GM19395 (cell line): ENCODE data around the gene ANKH.

Source experiments
- ATAC-seq: cut with Tn5 transposase; IDR thresholded peaks from one replicate; pipeline ENCODE4 v1.9.1; 2021; ENCODE audit warnings: mild to moderate bottlenecking, moderate library complexity; ENCODE audit not compliant: unreplicated experiment

Gene ANKH

DNA sequence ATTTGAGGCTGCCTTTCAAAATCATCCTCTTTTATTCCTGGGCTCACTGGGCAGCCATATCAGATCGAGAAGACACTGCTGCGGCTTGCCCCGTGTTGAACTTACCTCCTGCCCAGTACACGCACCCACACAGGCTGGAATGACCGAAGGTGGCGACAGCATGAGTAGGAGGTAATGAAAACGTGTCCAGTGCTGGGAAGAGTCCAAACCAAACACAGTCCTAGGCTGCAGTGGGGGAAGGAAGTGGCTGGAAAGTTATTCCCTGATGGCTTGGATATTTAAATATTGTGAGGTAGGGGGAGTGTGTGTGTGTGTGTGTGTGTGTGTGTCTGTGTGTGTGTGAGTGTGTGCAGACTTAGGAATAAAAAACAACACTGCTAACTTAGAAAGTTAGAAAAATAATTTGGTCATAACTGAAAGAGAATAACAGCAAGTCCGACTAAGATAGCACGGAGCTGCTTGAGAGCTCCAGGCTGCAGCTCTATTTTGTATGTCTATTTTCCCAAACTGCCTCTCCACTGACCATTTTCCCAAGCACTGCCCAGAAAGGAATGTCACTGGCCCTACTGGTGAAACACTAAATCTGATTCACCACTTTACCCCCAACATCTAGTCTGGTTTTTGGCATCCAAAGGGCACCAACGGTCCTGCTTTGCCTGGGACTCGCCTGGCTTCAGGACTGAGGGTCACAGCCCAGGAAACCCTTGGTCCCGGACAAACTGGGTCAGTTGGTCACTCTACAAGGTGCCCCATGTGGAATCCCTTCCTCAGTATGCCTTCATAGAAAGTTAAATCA, 41.2 kb downstream of the ANKH start:
- no peak for ATAC-seq

GRCh38 chr5:14829396-14829795, 42.2 kb downstream of the ANKH start:
- ATAC-seq, result no peak

GRCh38 chr5:14826714-14827113, 44.9 kb downstream of the ANKH start:
- ATAC-seq, result no peak

DNA sequence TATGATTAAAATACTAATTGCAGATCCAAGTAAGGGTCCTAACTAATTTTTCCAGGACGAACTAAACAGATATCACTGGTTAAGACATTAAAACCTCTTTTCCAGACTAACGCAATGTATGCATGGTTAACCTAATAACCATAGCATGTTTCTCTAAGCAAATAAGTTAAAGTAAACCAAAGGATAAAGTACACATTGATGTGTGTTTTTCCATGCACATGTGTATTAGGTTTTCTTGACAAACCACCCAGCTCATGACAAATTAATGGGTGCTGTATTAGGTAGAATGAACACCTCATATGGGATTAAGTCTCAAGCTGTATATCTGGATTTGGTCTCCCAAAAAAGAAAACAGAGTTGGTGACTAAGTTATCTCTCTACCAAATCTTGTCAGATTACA, 45.6 kb downstream of the ANKH start:
- no peak for ATAC-seq

- ATAC-seq, result no peak
Observed at GRCh38 chr5:14824499-14824898, 47.1 kb downstream of the ANKH start.

GRCh38 chr5:14821100-14821845, 50.3 kb downstream of the ANKH start:
- no peak for ATAC-seq

DNA sequence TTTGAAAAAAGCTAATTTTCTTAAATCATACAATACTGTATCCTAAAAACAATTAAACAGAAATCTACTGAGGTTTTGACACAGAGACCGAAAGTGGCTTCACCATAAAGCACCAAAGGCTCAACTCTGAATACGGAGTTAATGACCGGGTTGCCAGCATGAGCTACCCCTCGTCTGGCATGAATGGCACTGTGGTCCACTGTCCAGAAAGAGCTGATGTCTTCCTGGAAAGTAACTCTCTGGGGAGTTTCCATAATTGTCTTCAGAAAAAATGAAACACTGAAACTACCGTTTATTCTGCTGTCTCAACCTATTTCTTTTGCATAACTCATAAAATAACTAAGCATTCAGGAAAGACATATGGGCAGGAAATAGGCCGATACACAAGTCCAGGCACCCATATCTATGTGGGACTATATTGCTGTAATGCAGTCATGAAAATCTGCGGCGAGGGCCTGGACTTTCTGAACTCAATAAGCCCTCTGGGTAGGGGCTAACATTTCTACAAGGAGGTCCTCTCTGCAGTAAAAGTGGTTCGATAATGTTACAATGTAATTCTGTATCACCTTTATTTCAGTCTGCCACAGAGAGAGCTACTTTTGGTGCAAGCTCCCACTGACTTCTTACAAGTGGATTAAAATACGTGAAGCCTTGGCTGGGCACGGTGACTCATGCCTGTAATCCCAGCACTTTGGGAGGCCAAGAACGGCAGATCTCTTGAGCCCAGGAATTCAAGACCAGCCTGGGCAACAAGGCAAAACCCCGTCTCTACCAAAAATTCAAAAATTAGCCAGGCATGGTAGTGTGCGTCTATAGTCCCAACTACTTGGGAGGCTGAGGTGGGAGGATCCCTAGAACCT, 52.4 kb downstream of the ANKH start:
- ATAC-seq, result no peak

GRCh38 chr5:14817762-14818136, 53.8 kb downstream of the ANKH start:
- peak; percentile 58 for ATAC-seq

GRCh38 chr5:14816999-14817761, 54.4 kb downstream of the ANKH start:
- ATAC-seq, result peak; percentile 46

DNA sequence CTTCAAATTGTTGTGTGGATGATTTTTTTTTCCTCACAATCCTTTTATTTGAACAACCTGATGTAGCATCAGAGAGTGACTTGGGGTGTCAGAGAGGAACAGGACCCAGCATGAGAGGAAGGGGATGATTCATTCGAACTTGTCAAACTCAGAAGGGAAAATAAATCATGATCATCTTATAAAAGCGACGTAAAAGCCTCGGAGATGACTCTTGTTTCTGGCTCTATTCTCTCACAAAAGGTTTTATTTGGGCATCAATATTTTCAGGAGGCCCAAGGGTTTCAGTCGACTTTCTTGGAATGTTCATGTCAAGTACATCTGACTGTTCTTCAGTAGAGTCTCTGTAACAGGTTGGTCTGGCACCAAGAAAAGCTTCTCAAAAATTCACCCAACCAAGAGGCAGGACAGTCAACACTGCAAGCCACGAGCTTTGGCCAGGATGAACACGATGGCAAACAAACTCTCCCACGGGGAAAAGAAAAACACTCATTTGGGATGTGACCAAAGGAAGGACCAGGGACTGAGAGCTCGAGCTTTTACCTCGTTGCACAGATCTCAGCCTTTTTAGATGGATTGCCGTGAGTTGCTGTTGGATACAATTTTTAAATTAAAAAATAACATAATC, 55.1 kb downstream of the ANKH start:
- ATAC-seq, result no peak

GRCh38 chr5:14813747-14814146, 57.8 kb downstream of the ANKH start:
- no peak for ATAC-seq

DNA sequence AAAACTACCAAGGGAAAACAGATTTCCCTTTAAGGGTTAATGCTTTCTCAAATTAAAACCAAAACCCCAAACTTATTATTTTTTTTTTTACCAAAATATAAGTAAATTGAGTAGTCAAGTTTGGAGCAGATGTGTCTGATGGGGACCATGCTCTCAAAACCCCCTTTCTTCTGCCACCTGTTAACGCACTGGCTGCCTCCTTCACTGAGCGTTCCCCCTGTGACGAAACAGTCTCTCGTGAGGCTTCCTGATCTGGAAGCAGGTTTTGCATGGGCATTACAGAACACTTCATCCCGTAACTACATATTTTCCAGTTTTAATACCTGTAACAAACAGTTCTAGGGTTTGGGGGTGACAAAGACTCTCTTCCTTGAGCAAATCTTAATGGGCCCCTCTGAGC, 59.4 kb downstream of the ANKH start:
- ATAC-seq, result no peak

DNA sequence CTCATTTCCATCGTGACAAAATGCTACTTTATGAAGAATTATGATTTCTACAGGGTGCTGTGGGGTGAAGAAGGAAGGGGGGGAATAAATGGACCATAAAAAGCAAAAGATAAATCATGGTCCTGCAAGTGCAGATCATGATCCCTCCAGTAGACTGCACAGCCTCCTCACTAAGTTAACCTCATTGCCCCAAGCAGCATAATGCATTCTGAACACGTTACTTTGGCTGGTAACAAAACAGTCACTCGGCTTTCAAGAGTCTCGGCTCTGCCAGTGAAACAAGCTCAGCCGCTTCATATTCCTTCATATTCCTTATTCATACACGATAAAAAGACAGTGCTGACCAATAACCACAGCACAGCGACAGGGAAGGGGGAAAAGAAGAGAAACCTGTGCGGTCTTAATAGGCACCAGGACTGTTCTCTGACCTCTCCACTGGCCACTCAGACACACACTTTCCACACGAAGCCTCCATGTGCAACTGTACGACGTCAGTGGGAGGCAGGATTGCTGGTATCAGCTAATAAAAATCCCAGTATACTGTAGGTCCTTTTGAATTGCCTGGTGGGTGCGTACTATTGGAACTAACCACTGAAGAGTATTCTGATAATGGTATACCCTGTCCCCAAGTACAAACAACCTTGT, 60.5 kb downstream of the ANKH start:
- ATAC-seq, result no peak

GRCh38 chr5:14810282-14810681, 61.3 kb downstream of the ANKH start:
- ATAC-seq, result no peak

DNA sequence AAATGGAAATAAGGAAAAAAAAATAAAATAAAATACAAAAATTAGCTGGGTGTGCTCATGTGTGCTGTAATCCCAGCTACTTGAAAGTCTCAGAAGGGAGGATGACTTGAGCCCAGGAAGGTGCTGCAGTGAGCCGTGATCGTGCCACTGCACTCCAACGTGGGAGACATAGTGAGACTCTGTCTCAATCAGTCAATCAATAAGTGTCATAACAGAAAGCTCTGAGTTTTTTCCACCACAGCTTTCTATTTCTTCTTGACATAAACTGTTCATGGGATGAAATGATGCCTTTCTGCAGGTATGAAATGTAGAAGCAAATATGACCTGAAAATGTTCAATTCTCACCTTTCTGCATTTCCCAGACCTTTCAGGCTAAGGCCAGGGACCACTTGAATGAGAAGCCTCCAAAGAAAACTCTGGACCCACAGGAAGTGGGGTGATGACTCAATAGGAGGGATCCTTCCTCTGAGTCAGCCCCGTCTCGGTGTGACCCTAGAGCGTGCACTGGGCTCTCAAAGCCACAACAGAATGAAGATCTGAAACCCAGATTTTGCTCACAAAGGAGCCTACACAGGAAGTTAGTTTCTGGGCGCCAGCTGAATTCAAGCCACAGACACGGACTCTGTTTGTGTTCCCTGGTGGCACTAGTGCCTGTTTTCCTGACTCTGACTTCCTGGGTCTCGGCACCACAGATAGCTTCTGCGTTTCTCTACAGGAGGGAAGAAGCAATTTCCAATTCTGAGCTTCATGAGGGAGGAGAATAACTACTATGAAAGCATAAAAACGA, 62.0 kb downstream of the ANKH start:
- peak; percentile 98 for ATAC-seq

- ATAC-seq, result no peak
Observed at GRCh38 chr5:14807471-14807870, 64.1 kb downstream of the ANKH start.

DNA sequence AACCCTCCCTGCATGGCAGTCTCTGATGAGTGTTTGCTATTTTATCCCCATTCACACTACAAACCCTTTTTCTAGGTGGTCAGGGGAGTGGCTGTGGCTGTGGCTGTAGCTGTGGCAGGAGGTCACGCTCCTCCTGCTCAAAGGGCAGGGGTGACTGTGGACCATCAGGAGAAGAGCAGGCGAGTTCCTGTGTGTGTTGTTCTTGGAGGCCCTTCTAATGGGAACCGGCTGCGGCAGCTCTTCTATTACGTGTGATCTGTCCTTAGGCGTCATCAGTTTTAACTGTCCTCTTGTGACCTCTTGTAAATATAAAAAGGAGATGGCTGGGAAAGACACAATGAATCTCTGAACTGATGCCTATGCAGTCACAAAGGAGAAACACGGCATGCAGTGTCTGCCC, 65.1 kb downstream of the ANKH start:
- ATAC-seq, result no peak

DNA sequence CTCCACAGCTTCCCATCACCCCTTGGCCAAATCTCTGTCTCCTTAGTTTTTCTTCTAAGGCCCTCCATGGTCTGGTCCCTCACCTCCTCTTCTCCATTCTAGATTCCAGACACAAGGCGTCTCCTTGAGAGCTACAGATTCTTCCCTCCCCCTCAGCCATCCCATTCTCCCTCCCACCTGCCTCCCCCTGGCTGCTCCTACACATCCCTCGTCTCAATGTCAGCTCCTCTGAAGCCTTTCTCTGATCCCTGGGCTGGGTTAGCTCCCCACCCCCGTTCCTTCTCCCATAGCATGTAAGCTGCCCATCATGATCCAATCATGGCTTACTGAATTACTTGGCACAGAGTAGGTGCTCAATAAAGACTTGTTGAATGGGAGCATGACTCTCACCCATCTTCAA, 69.0 kb downstream of the ANKH start:
- no peak for ATAC-seq

GRCh38 chr5:14801792-14802191, 69.8 kb downstream of the ANKH start:
- no peak for ATAC-seq
